Cerebellar cortex (tissue), 1 donor: ENCODE measurements around the gene PRR9.
"Not testable (repeated sequence)": the region's sequence is repeated elsewhere in the genome, so short reads cannot be mapped to it uniquely, and the experiment has no call there.

Experiments
- DNase-seq: peaks from one replicate; pipeline ENCODE4 v3.0.0-alpha.2; 2015; ENCODE audit warnings: low spot score

PRR9 gene, protein sequence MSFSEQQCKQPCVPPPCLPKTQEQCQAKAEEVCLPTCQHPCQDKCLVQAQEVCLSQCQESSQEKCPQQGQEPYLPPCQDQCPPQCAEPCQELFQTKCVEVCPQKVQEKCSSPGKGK

DNA sequence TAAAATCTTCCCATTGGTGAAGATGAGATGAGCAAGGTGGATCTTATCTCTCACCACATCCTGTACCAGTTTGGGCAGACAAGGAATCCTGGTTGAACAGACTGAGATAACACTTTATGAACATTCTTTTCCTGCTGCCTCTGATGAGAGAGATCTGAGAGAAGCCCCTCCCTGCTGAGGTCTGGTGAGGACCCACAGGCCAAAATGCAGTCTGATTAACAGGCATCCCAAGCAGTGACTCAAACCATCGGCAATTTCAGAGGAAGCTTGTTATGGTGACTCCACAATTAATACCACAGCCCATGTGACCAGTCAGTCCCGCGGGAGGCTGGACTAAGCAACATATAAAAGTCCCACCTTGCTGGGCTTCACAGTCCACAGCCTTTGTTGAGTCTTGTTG, at the start of gene PRR9:
PRR9 (plus strand) TSS at position 373 of the 400 bp plus-strand sequence. CDS start 561 bp downstream, outside the sequence.
- DNase-seq = no peak

- DNase-seq = no peak
These were observed 48.7 kb upstream of the PRR9 start for GRCh38 chr1:153168686-153169085.

GRCh38 chr1:153174624-153175023, 42.8 kb upstream of the PRR9 start:
- DNase-seq = no peak

DNA sequence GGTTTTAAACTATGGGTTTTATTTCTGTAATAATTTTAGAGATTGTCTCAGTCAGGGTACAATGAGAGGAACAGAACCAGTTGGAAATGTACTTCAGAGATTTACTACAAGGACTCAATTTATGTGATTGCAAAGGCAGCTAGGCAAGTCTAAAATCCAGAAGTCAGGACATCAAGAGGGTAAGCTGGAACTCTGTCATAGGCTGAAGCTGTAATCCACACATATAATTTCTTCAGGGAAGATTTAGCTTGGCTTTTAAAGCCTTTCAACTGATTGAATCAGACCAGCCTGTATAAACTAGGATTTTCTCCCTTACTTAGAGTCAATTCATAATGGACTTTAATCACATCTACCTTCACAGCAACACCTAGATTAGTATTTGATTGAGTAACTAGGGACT, 38.5 kb upstream of the PRR9 start:
- DNase-seq = no peak

GRCh38 chr1:153180556-153180955, 36.8 kb upstream of the PRR9 start:
- DNase-seq = no peak

DNA sequence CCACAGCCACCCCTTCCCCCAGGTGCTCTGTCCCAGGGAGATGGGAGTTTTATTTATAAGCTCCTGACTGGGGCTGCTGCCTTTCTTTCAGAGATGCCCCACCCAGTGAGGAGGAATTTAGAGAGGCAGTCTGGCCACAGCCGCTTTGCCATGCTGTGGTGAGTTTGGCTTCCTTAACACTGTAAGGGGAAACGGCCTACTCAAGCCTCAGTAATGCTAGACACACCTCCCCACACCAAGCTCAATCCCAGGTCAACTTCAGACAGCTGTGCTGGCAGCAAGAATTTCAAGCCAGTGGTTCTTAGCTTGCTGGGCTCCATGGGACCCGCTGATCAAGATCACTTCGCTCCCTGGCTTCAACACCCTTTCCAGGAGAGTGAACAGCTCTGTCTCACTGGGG, 29.1 kb upstream of the PRR9 start:
- not testable (repeated sequence) for DNase-seq

DNA sequence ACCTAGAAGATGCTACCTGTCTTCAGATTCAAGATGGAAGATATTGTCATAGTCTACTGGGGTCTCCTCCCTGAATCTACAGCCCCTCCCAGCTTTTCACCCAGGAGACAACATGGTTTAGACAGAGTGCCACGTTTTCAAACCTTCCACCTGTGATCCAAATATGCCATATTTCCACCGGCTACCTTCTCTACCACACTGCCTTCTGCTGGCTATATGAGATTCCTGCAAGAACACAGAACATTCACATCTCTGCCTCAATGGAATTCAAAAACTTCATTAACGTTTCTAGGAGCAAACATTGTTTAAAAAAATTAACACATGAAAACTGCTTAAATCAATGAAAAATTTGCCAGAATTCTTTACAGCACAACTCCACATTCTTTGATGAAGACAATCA, 27.0 kb upstream of the PRR9 start:
- no peak for DNase-seq

DNA sequence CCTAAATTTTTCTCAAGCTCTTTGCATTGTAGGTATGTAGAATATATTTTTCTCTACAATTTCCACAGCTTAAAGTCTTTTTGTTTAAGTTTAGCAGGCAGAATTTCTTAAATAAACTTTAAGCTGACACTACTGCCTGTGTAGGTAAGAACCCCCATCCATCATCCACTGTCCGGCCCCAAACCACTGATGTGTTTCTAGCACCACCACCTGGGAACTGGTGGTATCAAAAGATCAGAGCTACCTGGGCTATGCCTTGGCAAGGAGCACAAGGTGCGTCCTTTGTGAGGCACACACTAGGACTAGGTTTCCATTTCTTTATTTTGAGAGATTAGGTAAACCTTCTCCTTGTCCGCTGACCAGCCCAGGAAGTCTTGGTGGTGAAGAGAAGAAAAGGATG, 24.7 kb upstream of the PRR9 start:
- DNase-seq = peak; percentile 8

- no peak for DNase-seq
These were observed 22.9 kb upstream of the PRR9 start for GRCh38 chr1:153194331-153195050.

GRCh38 chr1:153195216-153195615, 22.2 kb upstream of the PRR9 start:
- no peak for DNase-seq

DNA sequence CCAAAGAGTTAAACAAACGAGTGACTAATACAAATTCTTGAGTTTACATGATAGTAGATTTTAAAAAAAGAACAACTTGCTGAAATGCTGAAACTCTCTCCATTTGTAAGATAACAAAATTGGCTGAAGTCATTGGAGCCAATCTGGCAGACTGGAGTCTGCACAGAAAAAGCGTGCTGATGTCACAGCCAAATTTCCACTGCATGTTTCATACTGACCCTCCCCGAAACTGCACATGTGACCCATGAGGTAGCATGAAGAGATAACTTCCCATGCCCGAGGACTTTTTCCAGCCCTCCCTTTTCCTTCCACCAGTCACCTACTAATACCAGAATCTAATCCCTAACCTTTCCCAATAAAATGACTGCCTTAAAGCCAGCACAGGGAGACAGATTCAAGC, 15.4 kb upstream of the PRR9 start:
- no peak for DNase-seq

GRCh38 chr1:153203130-153203529, 14.3 kb upstream of the PRR9 start, which contains the start of gene LELP1:
Gene LELP1 (plus strand): TSS chr1:153203430. CDS start chr1:153204708, 1,278 bp downstream.
- no peak for DNase-seq

- DNase-seq = no peak
These were observed 10.8 kb upstream of the PRR9 start for GRCh38 chr1:153206631-153207030.

DNA sequence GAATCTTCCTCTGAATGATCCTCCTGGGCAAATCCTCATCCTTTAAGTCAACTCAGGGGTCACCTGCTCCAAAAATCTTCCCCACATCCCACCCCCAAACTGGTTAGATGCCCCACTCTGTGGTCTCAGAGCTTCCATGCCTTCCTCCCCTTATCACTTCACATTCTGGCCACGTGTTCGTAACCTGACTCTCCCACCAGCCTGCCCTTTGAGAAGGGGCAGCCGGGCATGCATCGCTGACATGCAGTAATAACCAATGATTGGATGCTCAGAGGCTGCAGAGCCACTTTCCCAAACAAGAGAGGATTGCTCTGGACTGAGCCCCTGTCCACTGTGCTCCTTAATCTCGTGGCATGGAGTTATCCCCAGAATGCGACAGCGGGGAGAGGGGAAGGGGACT, 7.2 kb upstream of the PRR9 start:
- no peak for DNase-seq

GRCh38 chr1:153212201-153212600, 5.2 kb upstream of the PRR9 start:
- DNase-seq = no peak

DNA sequence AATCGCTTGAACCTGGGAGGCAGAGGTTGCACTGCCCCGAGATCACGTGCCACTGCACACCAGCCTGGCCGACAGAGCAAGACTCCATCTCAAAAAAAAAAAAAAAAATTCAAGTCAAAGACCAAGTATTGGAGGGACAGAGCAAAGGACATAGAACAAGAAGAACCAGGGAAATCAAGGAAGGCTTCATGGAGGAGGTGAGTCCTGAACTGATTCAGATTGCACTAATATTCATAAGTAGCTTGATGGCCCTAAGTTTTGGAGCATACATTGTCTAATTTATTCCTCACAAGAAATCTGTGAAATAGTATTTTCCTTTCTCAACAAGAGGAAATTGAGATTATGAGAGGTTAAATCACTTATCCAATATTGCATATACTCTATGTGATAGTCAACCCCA, 3.9 kb upstream of the PRR9 start:
- no peak for DNase-seq

DNA sequence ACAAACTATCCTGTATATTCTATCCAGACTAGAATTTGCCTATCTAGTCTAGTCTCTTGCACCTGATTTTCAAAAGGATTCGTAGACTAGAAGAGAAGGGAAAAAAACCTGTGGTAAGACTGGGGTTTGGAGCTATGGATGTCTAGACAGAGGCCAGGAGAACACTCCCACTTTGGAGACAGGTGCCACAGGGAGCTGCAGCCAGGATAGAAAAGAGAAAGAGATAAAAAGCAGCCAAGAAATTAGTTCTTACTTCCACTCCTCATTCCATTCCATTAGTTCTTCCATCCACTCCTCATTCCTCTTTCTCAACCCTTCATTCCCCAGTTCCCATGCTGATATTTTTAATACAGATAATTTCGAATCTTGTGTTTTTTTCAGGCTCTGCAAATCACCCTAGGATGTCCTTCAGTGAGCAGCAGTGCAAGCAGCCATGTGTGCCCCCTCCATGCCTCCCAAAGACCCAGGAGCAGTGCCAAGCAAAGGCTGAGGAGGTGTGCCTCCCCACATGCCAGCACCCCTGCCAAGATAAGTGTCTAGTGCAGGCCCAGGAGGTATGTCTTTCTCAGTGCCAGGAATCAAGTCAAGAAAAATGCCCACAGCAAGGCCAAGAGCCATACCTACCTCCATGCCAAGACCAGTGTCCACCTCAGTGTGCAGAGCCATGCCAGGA, 496 bp downstream of the PRR9 start:
- no peak for DNase-seq

GRCh38 chr1:153220606-153221303, 3.4 kb downstream of the PRR9 start:
- DNase-seq = peak; percentile 2

GRCh38 chr1:153223040-153223891, 5.9 kb downstream of the PRR9 start:
- peak; percentile 47 for DNase-seq

- DNase-seq = no peak
These were observed 10.4 kb downstream of the PRR9 start for GRCh38 chr1:153227810-153228209.

GRCh38 chr1:153228491-153228890, 11.1 kb downstream of the PRR9 start:
- DNase-seq = no peak
